ENCODE data around the gene SLC39A11. TPM values are rescaled to one million over a fixed set of nuclear protein-coding genes. Genes with fewer than 3 reads are reported as not detected.

The SLC39A11 gene
- total RNA-seq, 1 donor from 2014 or later = 34.8 TPM

GRCh38 chr17:72735592-72735991 lies 356.9 kb downstream of the SLC39A11 start:
- H3K27ac Mint-ChIP-seq = no peak overlapping the region
- TF ChIP-seq CTCF (IDR thresholded peaks at IDR 0.05) = no peak
- H3K27me3 Mint-ChIP-seq = no peaks in the 10 kb centered on the region
- POLR2A ChIA-PET = no interaction called here
- no peak for ATAC-seq (ENCODE audit: low read depth)
- H3K4me1 Mint-ChIP-seq = no peaks in the 10 kb centered on the region
- no peaks in the 10 kb centered on the region for H3K9me3 Mint-ChIP-seq
- intact Hi-C loops (cut with micrococcal nuclease) = no loop called here
- no peak overlapping the region for H3K4me3 Mint-ChIP-seq
- H3K36me3 Mint-ChIP-seq (ENCODE audit: low read depth) = peaks cover 31% of the 10 kb centered on the region
- CTCF ChIA-PET = interaction anchor here (1.3 kb wide), 1 partner anchor 10 kb away, joined by 4 read pairs; no protein-coding TSS in a partner anchor
- no peak for DNase-seq

GRCh38 chr17:72735048-72735447 lies 357.4 kb downstream of the SLC39A11 start:
- Mint-ChIP-seq H3K4me3 (no peak overlapping the region), H3K27ac (no peak overlapping the region), H3K36me3 (ENCODE audit: low read depth) (peaks cover 31% of the 10 kb centered on the region), H3K4me1 (no peaks in the 10 kb centered on the region), H3K9me3 (no peaks in the 10 kb centered on the region), H3K27me3 (no peaks in the 10 kb centered on the region)
- intact Hi-C loops (cut with micrococcal nuclease) = no loop called here
- DNase-seq = no peak
- ATAC-seq (ENCODE audit: low read depth) = no peak
- CTCF ChIA-PET = interaction anchor here (1.3 kb wide), 1 partner anchor 9 kb away, joined by 4 read pairs; no protein-coding TSS in a partner anchor
- TF ChIP-seq CTCF (IDR thresholded peaks at IDR 0.05) = no peak
- POLR2A ChIA-PET = no interaction called here

- POLR2A ChIA-PET = no interaction called here
- intact Hi-C loops (cut with micrococcal nuclease) = no loop called here
- CTCF ChIA-PET = no interaction called here
- no peaks in the 10 kb centered on the region for H3K4me1 Mint-ChIP-seq
- H3K9me3 Mint-ChIP-seq = no peaks in the 10 kb centered on the region
- no peak overlapping the region for H3K4me3 Mint-ChIP-seq
- DNase-seq (no peak), ATAC-seq (ENCODE audit: low read depth) (no peak)
- TF ChIP-seq CTCF (IDR thresholded peaks at IDR 0.05) = no peak
- H3K36me3 Mint-ChIP-seq (ENCODE audit: low read depth) = peaks cover 31% of the 10 kb centered on the region
- no peak overlapping the region for H3K27ac Mint-ChIP-seq
- no peaks in the 10 kb centered on the region for H3K27me3 Mint-ChIP-seq
Observed at GRCh38 chr17:72734613-72735012, 357.9 kb downstream of the SLC39A11 start.

- H3K36me3 Mint-ChIP-seq (ENCODE audit: low read depth) = peaks cover 31% of the 10 kb centered on the region
- ATAC-seq (ENCODE audit: low read depth) (no peak), DNase-seq (no peak)
- H3K27ac Mint-ChIP-seq = no peak overlapping the region
- no peaks in the 10 kb centered on the region for H3K27me3 Mint-ChIP-seq
- no peak overlapping the region for H3K4me3 Mint-ChIP-seq
- TF ChIP-seq CTCF (IDR thresholded peaks at IDR 0.05) = no peak
- H3K9me3 Mint-ChIP-seq = no peaks in the 10 kb centered on the region
- CTCF ChIA-PET = no interaction called here
- intact Hi-C loops (cut with micrococcal nuclease) = no loop called here
- POLR2A ChIA-PET = no interaction called here
- H3K4me1 Mint-ChIP-seq = no peaks in the 10 kb centered on the region
Observed at GRCh38 chr17:72733619-72734282, 358.7 kb downstream of the SLC39A11 start.

- DNase-seq (no peak), ATAC-seq (ENCODE audit: low read depth) (no peak)
- no peaks in the 10 kb centered on the region for H3K9me3 Mint-ChIP-seq
- peaks cover 25% of the 10 kb centered on the region for H3K36me3 Mint-ChIP-seq (ENCODE audit: low read depth)
- intact Hi-C loops (cut with micrococcal nuclease) = no loop called here
- peaks cover 2% of the 10 kb centered on the region for H3K4me1 Mint-ChIP-seq
- CTCF ChIA-PET = no interaction called here
- H3K4me3 Mint-ChIP-seq = no peak overlapping the region
- no peak for TF ChIP-seq CTCF (IDR thresholded peaks at IDR 0.05)
- H3K27ac Mint-ChIP-seq = no peak overlapping the region
- POLR2A ChIA-PET = no interaction called here
- no peaks in the 10 kb centered on the region for H3K27me3 Mint-ChIP-seq
Observed at GRCh38 chr17:72732893-72733618, 359.4 kb downstream of the SLC39A11 start.
